ENCODE results near the gene BRD1.

Gene BRD1

GRCh38 chr22:49739138-49739537 lies 88.5 kb downstream of the BRD1 start:
- no peak for TF ChIP-seq CTCF (IDR thresholded peaks at IDR 0.05)
- TF ChIP-seq ZFX (IDR thresholded peaks at IDR 0.05; ENCODE audit: borderline replicate concordance) = no peak
- no peak overlapping the region for H3K27ac ChIP-seq

DNA sequence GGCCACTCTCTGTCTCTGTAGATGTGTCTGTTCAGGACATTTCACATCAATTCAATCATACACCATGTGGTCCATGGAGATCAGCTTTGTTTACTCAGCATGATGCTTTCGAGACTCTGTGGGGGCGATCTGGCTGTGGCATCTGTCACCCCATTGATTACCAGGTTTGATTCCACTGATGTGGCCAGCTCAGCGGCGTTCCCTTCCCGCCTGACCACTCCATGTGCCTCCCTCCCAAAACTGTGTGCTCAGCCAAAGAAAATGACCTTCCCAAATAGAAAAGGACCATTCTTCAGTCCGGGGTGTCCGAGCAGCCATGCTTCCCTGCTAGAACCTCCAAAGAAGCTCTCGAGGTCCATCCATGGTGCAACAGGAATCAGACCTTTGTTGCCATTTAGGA lies 89.1 kb downstream of the BRD1 start:
- H3K27ac ChIP-seq = no peak overlapping the region

DNA sequence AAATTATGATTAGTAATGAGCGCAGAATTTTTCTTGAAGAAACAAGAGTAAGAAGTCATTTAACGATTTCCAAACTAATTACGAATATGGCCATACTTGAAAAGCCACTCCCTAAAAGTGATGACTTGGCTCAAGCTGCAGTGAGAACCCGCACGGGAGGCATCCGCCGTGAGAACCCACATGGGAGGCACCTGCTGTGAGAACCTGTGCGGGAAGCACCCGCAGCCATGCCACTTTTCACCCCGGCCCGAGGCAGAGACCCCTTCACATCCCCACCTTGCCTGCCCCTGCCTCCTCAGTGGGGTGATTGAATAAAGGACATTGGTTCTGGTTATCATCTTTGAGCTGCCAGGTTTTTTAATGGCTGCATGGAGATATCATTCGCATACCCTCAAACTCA lies 89.7 kb downstream of the BRD1 start:
- TF ChIP-seq CTCF (IDR thresholded peaks at IDR 0.05) (no peak), ZFX (IDR thresholded peaks at IDR 0.05; ENCODE audit: borderline replicate concordance) (no peak)

More for the DNA sequence above, 89.1 kb downstream of the BRD1 start:
- TF ChIP-seq CTCF (IDR thresholded peaks at IDR 0.05) (no peak), ZFX (IDR thresholded peaks at IDR 0.05; ENCODE audit: borderline replicate concordance) (no peak)

DNA sequence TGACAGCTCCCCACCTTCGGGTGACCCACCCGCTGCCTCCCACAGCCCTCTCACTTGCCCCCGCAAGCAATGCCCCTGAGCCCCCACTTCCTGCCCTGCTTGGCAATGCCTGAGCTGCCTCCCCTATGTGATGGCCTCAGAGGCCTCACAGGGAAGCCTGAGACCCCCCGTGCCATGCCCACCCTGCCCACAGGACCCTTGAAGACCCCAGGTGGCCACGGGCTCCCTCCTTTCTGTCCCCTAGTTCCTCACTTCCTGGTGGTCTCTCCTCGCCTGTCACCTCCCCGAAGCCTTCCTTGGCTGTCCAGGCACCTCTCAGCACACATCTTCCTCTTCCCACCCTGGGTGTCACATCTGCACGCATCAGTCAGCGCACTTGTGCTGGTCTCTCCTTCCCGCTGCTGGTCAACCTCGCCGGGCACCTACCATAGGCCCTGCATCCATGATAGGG lies 90.5 kb downstream of the BRD1 start:
- TF ChIP-seq CTCF (IDR thresholded peaks at IDR 0.05) (no peak), ZFX (IDR thresholded peaks at IDR 0.05; ENCODE audit: borderline replicate concordance) (no peak)
- H3K27ac ChIP-seq = no peak overlapping the region

More for the DNA sequence above, 89.7 kb downstream of the BRD1 start:
- no peak overlapping the region for H3K27ac ChIP-seq

DNA sequence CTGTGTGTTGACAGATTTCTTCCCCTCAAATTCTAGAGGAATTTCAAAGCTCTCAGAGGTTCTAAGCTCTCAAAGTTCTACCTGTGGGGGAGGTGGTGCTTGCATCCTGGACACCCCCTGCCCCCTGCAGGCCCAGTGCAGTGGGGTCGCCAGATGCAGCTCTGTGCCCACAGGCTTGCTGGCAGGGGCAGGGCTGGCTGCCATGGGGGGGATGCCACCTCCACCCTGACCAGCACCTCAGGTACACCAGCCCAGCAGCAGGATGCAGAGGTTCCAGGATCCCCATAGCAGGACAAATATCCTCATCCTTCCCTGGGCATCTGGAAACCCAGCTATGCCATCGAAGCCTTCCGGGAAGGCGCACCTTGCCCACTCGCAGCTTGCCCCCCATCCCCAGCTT lies 91.1 kb downstream of the BRD1 start:
- TF ChIP-seq ZFX (IDR thresholded peaks at IDR 0.05; ENCODE audit: borderline replicate concordance) = no peak
- TF ChIP-seq CTCF (IDR thresholded peaks at IDR 0.05) = no peak
- no peak overlapping the region for H3K27ac ChIP-seq

DNA sequence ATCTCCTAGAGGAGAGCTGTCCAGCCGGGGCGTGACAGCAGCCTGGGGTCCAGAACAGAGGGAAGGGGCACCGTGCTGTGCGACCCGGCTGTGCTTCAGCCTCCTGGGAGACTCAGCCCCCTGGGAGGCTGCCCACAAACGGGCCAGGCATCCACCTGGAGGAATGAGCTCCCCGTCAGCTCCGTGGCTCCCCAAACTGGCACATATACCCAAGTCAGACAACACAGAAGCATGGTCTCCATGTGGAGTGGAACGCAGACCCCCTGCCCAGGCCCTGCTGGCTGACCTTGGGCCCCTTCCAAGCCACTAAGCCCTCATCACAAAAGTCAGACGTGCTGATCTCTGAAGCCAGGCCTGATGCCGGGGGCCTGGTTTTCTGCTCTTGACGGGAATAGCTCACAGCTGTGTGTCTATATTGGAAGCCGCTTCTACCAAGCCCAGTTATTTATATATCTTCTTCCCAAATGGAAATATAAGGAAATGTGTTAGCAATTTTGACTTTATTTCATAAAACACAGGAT lies 91.7 kb downstream of the BRD1 start:
- H3K27ac ChIP-seq = no peak overlapping the region

More for the DNA sequence above, 91.7 kb downstream of the BRD1 start:
- no peak for TF ChIP-seq CTCF (IDR thresholded peaks at IDR 0.05)

Measured in 22Rv1 (cell line).